ENCODE results near the gene REEP5. TPM values are rescaled to one million over a fixed set of nuclear protein-coding genes. Genes with fewer than 3 reads are reported as not detected.

The REEP5 gene
- total and polyA plus RNA-seq, 2 of the 13 experiments (the other 11 are each of a cell fraction or from before 2014, with no cell fraction given), result 49.4 to 239 TPM

DNA sequence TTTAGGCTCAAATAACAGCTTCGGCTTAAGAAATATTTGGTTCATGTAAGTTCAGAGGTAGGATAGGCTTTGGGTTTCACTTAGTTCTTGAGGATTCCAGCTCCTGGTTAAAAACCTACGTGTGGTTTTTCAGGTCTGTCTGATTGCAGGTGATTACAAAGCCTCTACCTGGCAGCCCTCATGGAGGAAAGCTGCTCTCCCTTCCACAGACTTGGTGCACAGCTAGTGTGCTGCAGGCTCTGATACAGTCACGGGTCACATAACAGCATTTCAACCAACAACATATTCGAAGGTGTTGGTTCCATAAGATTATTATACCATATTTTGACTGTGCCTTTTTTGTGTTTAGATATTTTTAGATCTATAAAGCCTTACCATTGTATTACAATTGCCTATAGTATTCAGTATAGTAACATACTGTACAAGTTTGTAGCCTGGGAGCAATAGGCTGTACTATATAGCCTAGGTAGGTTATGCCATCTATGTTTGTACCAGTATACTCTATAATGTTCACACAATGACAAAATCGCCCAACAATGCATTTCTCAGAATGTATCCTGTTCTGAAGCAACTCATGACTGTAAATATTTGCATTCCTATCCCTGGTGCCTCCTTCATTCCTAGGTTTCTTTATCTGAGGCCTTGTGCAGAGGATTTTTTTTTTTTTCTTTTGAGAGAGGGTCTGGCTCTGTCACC lies 46.5 kb upstream of the REEP5 start (continued):
- TF ChIP-seq, protein P1, sequence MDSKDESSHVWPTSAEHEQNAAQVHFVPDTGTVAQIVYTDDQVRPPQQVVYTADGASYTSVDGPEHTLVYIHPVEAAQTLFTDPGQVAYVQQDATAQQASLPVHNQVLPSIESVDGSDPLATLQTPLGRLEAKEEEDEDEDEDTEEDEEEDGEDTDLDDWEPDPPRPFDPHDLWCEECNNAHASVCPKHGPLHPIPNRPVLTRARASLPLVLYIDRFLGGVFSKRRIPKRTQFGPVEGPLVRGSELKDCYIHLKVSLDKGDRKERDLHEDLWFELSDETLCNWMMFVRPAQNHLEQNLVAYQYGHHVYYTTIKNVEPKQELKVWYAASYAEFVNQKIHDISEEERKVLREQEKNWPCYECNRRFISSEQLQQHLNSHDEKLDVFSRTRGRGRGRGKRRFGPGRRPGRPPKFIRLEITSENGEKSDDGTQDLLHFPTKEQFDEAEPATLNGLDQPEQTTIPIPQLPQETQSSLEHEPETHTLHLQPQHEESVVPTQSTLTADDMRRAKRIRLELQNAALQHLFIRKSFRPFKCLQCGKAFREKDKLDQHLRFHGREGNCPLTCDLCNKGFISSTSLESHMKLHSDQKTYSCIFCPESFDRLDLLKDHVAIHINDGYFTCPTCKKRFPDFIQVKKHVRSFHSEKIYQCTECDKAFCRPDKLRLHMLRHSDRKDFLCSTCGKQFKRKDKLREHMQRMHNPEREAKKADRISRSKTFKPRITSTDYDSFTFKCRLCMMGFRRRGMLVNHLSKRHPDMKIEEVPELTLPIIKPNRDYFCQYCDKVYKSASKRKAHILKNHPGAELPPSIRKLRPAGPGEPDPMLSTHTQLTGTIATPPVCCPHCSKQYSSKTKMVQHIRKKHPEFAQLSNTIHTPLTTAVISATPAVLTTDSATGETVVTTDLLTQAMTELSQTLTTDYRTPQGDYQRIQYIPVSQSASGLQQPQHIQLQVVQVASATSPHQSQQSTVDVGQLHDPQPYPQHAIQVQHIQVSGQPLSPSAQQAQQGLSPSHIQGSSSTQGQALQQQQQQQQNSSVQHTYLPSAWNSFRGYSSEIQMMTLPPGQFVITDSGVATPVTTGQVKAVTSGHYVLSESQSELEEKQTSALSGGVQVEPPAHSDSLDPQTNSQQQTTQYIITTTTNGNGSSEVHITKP (CRISPR knock-in tag; IDR thresholded peaks at IDR 0.05; ENCODE audit: low read depth), result peak; percentile 83
- TF ChIP-seq, protein P2, sequence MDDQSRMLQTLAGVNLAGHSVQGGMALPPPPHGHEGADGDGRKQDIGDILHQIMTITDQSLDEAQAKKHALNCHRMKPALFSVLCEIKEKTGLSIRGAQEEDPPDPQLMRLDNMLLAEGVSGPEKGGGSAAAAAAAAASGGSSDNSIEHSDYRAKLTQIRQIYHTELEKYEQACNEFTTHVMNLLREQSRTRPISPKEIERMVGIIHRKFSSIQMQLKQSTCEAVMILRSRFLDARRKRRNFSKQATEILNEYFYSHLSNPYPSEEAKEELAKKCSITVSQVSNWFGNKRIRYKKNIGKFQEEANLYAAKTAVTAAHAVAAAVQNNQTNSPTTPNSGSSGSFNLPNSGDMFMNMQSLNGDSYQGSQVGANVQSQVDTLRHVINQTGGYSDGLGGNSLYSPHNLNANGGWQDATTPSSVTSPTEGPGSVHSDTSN (CRISPR knock-in tag; IDR thresholded peaks at IDR 0.05; ENCODE audit: borderline replicate concordance), result no peak
- TF ChIP-seq GATAD2A (CRISPR knock-in tag; IDR thresholded peaks at IDR 0.05) (peak; percentile 87), ZNF124 (CRISPR knock-in tag; IDR thresholded peaks at IDR 0.05) (no peak), CHD2 (IDR thresholded peaks at IDR 0.05; ENCODE audit: low read depth, low read length) (no peak), ZNF850 (CRISPR knock-in tag; conservative IDR thresholded peaks at IDR 0.05) (no peak), ZNF335 (CRISPR knock-in tag; IDR thresholded peaks at IDR 0.05) (no peak), IKZF1 (IDR thresholded peaks at IDR 0.05) (no peak), SOX13 (IDR thresholded peaks at IDR 0.05) (0 out of 2 replicates have a peak, but pooled peaks have one; percentile 54), SOX13 (CRISPR knock-in tag; conservative IDR thresholded peaks at IDR 0.05 in 1 of 2, IDR thresholded peaks at IDR 0.05 in 1 of 2) (peak in 1 of 2 experiments; percentile 95; a peak in 2 of 4 replicates), ZNF572 (CRISPR knock-in tag; IDR thresholded peaks at IDR 0.05) (no peak), KDM2A (CRISPR knock-in tag; IDR thresholded peaks at IDR 0.05; ENCODE audit: borderline replicate concordance, low read depth) (no peak), SYNCRIP (IDR thresholded peaks at IDR 0.05; ENCODE audit: insufficient read depth, low read depth, low read length) (no peak), KDM5B (CRISPR knock-in tag; IDR thresholded peaks at IDR 0.05; ENCODE audit: borderline replicate concordance) (no peak), ZNF570 (CRISPR knock-in tag; IDR thresholded peaks at IDR 0.05; ENCODE audit: borderline replicate concordance) (no peak)
- TF ChIP-seq, protein P3, sequence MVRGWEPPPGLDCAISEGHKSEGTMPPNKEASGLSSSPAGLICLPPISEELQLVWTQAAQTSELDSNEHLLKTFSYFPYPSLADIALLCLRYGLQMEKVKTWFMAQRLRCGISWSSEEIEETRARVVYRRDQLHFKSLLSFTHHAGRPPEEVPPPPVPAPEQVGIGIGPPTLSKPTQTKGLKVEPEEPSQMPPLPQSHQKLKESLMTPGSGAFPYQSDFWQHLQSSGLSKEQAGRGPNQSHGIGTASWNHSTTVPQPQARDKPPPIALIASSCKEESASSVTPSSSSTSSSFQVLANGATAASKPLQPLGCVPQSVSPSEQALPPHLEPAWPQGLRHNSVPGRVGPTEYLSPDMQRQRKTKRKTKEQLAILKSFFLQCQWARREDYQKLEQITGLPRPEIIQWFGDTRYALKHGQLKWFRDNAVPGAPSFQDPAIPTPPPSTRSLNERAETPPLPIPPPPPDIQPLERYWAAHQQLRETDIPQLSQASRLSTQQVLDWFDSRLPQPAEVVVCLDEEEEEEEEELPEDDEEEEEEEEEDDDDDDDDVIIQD (CRISPR knock-in tag; IDR thresholded peaks at IDR 0.05; ENCODE audit: low read depth), result no peak
- TF ChIP-seq, protein P4, sequence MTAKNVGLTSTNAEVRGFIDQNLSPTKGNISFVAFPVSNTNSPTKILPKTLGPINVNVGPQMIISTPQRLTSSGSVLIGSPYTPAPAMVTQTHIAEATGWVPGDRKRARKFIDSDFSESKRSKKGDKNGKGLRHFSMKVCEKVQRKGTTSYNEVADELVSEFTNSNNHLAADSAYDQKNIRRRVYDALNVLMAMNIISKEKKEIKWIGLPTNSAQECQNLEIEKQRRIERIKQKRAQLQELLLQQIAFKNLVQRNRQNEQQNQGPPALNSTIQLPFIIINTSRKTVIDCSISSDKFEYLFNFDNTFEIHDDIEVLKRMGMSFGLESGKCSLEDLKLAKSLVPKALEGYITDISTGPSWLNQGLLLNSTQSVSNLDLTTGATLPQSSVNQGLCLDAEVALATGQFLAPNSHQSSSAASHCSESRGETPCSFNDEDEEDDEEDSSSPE (CRISPR knock-in tag; IDR thresholded peaks at IDR 0.05), result no peak
- TF ChIP-seq, protein P5, sequence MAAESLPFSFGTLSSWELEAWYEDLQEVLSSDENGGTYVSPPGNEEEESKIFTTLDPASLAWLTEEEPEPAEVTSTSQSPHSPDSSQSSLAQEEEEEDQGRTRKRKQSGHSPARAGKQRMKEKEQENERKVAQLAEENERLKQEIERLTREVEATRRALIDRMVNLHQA (CRISPR knock-in tag; IDR thresholded peaks at IDR 0.05), result no peak
- TF ChIP-seq, protein P6, sequence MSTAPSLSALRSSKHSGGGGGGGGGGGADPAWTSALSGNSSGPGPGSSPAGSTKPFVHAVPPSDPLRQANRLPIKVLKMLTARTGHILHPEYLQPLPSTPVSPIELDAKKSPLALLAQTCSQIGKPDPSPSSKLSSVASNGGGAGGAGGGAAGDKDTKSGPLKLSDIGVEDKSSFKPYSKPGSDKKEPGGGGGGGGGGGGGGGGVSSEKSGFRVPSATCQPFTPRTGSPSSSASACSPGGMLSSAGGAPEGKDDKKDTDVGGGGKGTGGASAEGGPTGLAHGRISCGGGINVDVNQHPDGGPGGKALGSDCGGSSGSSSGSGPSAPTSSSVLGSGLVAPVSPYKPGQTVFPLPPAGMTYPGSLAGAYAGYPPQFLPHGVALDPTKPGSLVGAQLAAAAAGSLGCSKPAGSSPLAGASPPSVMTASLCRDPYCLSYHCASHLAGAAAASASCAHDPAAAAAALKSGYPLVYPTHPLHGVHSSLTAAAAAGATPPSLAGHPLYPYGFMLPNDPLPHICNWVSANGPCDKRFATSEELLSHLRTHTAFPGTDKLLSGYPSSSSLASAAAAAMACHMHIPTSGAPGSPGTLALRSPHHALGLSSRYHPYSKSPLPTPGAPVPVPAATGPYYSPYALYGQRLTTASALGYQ (CRISPR knock-in tag; IDR thresholded peaks at IDR 0.05), result no peak; the same call in 1 of the 2 replicates
